ENCODE results near the gene SLC24A3. TPM values are rescaled to one million over a fixed set of nuclear protein-coding genes. Genes with fewer than 3 reads are reported as not detected.

SLC24A3 gene
- total RNA-seq, 1 donor from 2014 or later = 0.96 TPM

DNA sequence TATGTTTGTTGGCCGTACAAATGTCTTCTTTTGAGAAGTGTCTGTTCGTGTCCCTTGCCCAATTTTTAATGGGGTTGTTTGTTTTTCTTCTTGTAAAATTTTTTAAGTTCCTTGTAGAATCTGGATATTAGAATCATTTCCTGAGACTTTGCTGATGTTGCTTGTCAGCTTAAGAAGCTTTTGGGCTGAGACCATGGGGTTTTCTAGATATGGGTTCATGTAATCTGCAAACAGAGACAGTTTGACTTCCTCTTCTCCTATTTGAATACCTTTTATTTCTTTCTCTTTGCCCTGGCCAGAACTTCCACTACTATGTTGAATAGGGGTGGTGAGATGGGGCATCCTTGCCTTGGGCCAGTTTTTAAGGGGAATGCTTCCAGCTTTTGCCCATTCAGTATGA is 82.6 kb downstream of the SLC24A3 start:
- no peaks in the 10 kb centered on the region for H3K4me1 Mint-ChIP-seq (ENCODE audit: low read depth)
- H3K9me3 Mint-ChIP-seq (ENCODE audit: low read depth) = no peaks in the 10 kb centered on the region
- no peak overlapping the region for H3K27ac Mint-ChIP-seq
- no peak for DNase-seq (ENCODE audit: low spot score, unreplicated experiment)
- H3K4me3 Mint-ChIP-seq (ENCODE audit: low read depth) = no peak overlapping the region
- H3K36me3 Mint-ChIP-seq (ENCODE audit: insufficient read depth) = no peaks in the 10 kb centered on the region
- no peaks in the 10 kb centered on the region for H3K27me3 Mint-ChIP-seq
- TF ChIP-seq, protein P1, sequence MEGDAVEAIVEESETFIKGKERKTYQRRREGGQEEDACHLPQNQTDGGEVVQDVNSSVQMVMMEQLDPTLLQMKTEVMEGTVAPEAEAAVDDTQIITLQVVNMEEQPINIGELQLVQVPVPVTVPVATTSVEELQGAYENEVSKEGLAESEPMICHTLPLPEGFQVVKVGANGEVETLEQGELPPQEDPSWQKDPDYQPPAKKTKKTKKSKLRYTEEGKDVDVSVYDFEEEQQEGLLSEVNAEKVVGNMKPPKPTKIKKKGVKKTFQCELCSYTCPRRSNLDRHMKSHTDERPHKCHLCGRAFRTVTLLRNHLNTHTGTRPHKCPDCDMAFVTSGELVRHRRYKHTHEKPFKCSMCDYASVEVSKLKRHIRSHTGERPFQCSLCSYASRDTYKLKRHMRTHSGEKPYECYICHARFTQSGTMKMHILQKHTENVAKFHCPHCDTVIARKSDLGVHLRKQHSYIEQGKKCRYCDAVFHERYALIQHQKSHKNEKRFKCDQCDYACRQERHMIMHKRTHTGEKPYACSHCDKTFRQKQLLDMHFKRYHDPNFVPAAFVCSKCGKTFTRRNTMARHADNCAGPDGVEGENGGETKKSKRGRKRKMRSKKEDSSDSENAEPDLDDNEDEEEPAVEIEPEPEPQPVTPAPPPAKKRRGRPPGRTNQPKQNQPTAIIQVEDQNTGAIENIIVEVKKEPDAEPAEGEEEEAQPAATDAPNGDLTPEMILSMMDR (IDR thresholded peaks at IDR 0.05; ENCODE audit: unreplicated experiment) = no peak

DNA sequence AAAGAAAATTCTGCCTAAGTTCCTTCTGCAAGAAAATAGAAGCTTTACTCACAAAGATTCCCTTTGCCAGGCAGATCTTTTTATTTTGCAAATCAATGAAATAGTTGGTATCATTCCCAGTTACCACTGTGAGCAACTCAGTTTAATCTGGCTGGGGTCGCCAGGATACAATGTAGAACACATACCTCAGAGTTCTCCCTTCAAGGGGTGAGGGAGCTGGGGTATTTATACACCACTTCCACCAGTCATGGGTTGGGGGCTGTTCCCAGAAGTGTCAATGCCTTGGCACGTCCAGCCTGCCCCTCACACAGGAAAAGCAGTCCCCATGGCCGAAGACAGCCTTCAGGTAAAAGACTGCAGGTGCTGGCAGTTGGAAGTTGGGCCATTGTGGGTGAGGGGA is 86.2 kb downstream of the SLC24A3 start:
- H3K27me3 Mint-ChIP-seq = no peaks in the 10 kb centered on the region
- DNase-seq (ENCODE audit: low spot score, unreplicated experiment) = no peak
- no peak overlapping the region for H3K27ac Mint-ChIP-seq
- no peaks in the 10 kb centered on the region for H3K36me3 Mint-ChIP-seq (ENCODE audit: insufficient read depth)
- no peaks in the 10 kb centered on the region for H3K9me3 Mint-ChIP-seq (ENCODE audit: low read depth)
- no peaks in the 10 kb centered on the region for H3K4me1 Mint-ChIP-seq (ENCODE audit: low read depth)
- TF ChIP-seq, protein P1 (IDR thresholded peaks at IDR 0.05; ENCODE audit: unreplicated experiment) = no peak
- no peak overlapping the region for H3K4me3 Mint-ChIP-seq (ENCODE audit: low read depth)

DNA sequence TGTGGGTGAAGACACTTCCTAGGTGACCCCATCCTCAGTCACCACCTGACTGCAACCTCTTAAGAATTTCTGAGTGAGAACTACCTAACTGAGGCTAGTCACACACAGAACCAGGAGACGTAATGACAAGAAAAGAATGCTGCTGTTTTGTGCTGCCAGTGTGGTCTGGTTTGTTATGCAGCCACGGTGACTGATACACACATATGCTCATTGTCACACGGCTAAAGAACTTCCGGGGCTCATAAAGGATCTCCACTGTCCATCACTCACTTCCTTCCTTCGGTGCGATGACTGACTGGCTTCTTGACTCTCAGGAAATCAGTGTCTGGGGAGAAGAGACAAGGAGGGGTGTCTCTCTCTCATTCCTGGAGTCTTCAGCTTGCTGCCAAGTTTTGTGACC is 88.0 kb downstream of the SLC24A3 start:
- Mint-ChIP-seq H3K36me3 (ENCODE audit: insufficient read depth) (no peaks in the 10 kb centered on the region), H3K27ac (no peak overlapping the region), H3K9me3 (ENCODE audit: low read depth) (no peaks in the 10 kb centered on the region)

DNA sequence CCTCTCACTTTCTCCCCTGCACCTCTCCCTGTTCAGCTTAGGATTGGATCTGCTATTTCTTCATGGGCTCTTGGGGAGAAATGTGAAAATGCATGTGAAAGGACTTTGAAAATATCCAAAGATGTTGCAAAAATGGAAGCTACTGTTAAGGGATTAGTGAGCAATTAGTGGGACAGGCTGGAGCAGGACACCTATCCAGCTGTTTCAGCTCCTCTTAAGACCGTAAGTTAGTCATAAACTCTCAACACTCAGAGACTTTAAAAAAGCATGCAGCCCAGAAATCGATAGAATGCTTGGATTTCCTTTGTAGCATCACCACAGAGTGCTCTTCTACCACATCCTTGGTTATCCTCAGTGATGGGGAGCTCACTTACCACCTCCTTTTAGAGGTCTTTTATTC is 88.7 kb downstream of the SLC24A3 start:
- TF ChIP-seq, protein P1 (IDR thresholded peaks at IDR 0.05; ENCODE audit: unreplicated experiment) = no peak
- DNase-seq (ENCODE audit: low spot score, unreplicated experiment) = no peak
- no peak overlapping the region for H3K27ac Mint-ChIP-seq
- H3K4me1 Mint-ChIP-seq (ENCODE audit: low read depth) = no peaks in the 10 kb centered on the region
- H3K9me3 Mint-ChIP-seq (ENCODE audit: low read depth) = no peaks in the 10 kb centered on the region
- H3K27me3 Mint-ChIP-seq = no peaks in the 10 kb centered on the region
- H3K36me3 Mint-ChIP-seq (ENCODE audit: insufficient read depth) = no peaks in the 10 kb centered on the region
- no peak overlapping the region for H3K4me3 Mint-ChIP-seq (ENCODE audit: low read depth)

More for the DNA sequence above, 88.0 kb downstream of the SLC24A3 start:
- TF ChIP-seq, protein P1 (IDR thresholded peaks at IDR 0.05; ENCODE audit: unreplicated experiment) = no peak
- no peak for DNase-seq (ENCODE audit: low spot score, unreplicated experiment)
- Mint-ChIP-seq H3K27me3 (no peaks in the 10 kb centered on the region), H3K4me3 (ENCODE audit: low read depth) (no peak overlapping the region), H3K4me1 (ENCODE audit: low read depth) (no peaks in the 10 kb centered on the region)

DNA sequence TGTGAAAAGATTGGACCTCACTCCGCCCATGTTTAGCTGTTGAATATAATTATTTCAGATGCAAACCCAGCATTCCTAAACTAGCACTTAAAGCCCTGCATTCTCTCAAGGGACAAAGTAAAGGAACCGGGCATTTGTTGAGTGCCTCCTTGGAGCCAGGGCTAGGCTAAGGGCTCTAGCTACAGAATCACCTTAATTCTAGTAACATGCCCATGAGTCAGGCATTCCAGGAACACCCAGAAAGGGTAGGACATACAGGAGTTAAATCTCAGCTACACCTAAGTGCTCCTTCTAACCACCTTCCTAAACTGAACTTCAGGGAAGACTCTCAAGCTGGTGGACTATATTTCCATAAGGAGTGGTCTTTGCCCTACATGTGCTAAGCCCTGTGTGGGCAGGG is 89.4 kb downstream of the SLC24A3 start:
- TF ChIP-seq, protein P1 (IDR thresholded peaks at IDR 0.05; ENCODE audit: unreplicated experiment) = no peak
- no peak for DNase-seq (ENCODE audit: low spot score, unreplicated experiment)
- no peaks in the 10 kb centered on the region for H3K36me3 Mint-ChIP-seq (ENCODE audit: insufficient read depth)
- no peaks in the 10 kb centered on the region for H3K4me1 Mint-ChIP-seq (ENCODE audit: low read depth)
- H3K27ac Mint-ChIP-seq = no peak overlapping the region
- H3K4me3 Mint-ChIP-seq (ENCODE audit: low read depth) = no peak overlapping the region
- H3K9me3 Mint-ChIP-seq (ENCODE audit: low read depth) = no peaks in the 10 kb centered on the region
- H3K27me3 Mint-ChIP-seq = no peaks in the 10 kb centered on the region
